Measurements from ENCODE around the gene ADPRS.

DNA sequence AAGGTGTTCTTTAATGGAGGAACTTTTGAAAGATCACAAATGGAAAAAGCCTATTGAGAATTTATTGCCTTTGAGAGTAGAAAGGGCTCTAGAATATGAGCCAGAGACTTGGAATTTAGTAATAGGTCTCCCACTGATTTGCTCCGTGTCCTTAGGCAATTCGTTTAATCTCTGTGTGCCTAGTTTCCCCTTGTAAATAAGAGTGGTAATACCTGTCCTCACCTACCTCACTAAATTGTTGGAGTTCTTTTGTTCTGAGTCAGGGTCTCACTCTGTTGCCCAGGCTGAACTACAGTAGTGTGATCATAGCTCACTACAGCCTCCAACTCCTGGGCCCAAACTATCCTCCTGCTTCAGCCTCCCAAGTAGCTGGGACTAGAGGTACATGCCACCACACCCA lies 19.8 kb upstream of the ADPRS start:
- TF ChIP-seq POLR2AphosphoS5 (IDR thresholded peaks at IDR 0.05; ENCODE audit: low read depth, low read length) (no peak), TAF1 (IDR thresholded peaks at IDR 0.05; ENCODE audit: borderline replicate concordance, insufficient read depth, low read length) (no peak)
